HPDE6-E6E7 (cell line): Measurements from ENCODE around the gene SOCS1.

Source experiments
- DNase-seq: peaks from one replicate; pipeline ENCODE4 v3.0.0; 2011; ENCODE audit warnings: missing footprints; ENCODE audit errors: extremely low spot score

The SOCS1 gene

DNA sequence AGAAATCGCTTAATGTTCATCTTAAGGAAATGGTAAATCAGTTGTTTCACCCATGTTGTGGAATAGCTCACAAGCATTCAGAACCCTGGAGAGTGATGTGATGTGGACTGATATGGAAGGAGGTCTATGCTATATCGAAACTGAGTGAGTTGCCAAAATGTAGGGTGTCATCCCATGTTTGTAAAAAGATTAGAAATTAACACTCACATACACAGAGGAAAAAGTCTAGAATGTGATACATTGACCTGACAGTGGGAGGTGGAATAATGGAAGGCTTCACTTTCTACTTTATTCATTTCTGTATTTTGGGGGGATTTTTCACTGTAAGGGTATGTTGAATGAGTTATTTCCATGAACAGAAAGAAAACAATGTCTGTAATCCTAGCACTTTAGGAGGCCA is 29.8 kb upstream of the SOCS1 start:
- no peak for DNase-seq

DNA sequence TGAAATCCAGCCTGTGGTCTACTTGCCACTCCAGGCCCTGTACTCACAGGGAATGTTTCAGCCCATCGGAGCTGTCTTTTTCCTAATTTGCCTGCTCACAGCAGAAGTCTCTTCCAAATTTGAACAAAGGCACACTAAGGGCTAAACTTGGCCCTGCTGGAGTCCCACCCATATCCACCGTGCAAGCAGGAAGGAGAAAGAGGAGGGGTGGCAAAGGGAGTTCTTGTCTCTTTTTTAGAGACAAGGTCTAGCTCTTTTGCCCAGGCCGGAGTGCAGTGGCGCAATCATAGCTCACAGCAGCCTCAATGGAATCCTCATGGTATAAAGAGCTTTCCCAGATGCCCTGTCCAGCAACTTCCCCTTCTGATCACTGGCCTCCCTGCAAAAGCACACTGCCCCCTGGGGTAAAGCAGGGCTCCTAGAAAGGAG is 27.8 kb upstream of the SOCS1 start:
- no peak for DNase-seq

- no peak for DNase-seq
These were observed 24.9 kb upstream of the SOCS1 start, which contains the start of gene PRM1 for GRCh38 chr16:11280616-11281522. PRM1 (minus strand) TSS chr16:11281330; CDS start chr16:11281238, 92 bp downstream.

GRCh38 chr16:11278681-11279628 is 23.0 kb upstream of the SOCS1 start:
- DNase-seq = no peak

DNA sequence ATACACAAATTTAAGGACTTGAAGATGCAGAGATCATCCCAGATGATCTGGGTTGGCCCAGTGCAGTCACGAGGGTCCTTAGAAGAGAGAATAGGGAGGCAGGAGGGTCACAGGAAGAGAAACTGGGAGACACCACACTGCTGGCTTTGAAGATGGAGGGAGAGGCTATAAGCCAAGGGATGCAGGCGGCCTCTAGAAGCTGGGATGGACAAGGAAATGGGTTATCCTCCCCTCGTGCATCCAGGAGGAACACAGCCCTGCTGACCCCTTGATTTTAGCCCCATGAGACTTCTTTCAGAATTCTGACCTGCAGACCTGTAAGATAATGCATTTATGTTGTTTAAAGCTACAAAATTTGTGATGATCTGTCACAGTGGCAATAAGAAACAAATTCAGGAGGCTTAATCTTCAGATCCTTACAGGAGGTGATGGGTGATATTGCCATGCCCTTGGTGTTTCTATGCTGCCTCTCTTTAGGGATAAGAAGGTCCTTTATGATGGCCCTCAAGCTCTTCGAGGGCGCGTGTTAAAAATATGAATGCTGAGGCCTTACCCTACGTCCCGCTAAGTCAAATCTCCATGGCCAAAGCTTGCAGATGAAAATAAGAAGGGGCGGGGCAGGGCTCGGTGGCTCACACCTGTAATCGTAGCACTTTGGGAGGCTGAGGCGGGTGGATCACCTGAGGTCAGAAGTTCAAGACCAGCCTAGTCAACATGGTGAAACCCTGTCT is 21.8 kb upstream of the SOCS1 start:
- no peak for DNase-seq

- no peak for DNase-seq
These were observed 21.0 kb upstream of the SOCS1 start for GRCh38 chr16:11276896-11277593.

GRCh38 chr16:11276143-11276895 is 20.3 kb upstream of the SOCS1 start, which contains the start of gene PRM2:
PRM2 (minus strand) TSS chr16:11276480; CDS start chr16:11276370, 110 bp downstream.
- no peak for DNase-seq

GRCh38 chr16:11274964-11275363 is 19.0 kb upstream of the SOCS1 start:
- no peak for DNase-seq

DNA sequence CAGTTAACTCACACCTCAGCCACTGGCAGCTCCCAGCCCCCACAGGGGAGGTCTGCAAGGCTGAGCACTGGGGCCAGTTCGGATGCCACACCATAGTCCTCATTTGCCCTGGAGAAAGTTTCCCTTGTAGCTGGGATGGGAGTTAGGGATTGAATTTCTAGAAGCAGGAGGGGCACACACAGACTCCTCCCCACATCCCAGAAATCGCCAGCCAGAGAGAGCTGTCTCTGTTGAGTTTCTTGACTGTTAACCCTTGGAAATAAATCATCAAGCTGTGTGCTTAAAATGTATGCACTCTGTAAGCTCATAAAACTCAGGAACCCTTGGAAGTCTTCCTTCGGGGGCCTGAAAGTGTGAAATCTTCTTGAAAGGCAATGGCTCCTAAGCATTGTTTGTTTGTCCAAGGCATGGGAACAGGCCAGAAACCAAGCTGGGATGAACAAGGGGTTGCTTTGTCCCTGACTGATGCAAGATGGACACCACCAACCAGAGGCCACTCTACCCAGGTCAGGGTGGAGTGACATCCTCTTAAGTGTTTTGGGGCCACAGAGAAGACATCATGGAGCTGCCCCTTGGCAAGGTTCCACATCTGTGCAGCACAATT is 17.8 kb upstream of the SOCS1 start:
- no peak for DNase-seq

DNA sequence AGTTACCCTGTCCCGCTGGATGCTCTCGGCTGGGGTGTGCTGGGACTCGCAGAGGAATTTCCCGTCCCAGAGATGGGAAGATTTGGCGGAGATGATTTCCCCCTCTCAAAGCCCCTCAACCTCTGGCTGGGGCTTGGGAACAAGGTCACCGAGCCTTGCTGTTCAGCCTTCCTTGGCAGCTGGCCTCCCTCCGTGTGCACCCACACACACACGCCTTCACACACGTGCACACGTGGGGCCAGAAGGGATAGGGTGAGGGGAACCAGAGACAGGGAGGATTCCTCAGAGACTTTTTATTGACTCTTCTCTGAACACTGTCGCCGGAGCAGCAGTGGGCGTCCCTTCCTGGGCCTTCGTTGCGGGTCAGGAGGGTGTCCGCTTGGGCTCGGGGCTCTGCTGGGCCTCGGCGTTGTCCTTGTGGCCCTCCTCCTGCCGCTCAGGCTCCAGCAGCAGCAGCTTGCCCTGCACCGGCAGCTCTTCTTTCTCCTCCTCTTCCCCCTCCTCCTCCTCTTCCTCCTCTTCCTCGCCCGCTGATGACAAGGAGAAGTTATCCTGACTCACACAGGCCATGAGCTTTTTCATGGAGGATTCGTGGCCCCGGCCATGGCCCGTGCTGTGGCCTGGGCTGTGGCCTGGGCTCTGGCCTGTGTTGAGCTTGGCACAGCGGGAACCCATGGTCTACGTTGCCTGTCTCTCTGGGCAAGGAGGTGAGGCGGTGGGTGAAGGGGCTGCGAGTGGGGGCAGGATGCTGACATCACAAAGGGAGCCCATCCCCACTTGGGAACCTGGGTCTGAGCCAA is 17.1 kb upstream of the SOCS1 start, which contains the start of gene PRM3:
TSS of gene PRM3 (minus strand) at position 709 of the 800 bp plus-strand sequence. CDS start at position 675, 34 bp downstream.
- DNase-seq = no peak

DNA sequence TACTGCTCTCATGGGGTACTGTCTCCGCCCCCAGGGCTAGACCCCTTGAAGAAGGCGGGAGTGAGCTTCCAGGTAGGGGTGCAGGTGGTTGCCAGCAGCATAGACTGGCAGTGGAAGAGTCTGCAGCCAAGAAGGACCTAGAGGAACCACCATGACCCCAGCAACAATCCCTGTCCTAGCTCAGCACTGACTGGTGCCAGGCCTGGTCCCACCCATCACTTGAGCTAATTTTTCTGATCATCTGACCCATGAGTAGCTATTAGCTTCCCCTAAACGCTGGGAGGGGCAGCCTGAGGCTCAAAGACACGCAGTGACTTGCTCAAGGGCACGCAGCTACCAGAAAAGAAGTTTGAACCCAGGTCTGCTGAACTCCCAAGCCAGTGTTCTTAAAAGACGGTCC is 16.5 kb upstream of the SOCS1 start:
- DNase-seq = no peak

- DNase-seq = no peak
These were observed 15.6 kb upstream of the SOCS1 start for GRCh38 chr16:11271610-11272009.

GRCh38 chr16:11270602-11271162 is 14.7 kb upstream of the SOCS1 start:
- DNase-seq = no peak

DNA sequence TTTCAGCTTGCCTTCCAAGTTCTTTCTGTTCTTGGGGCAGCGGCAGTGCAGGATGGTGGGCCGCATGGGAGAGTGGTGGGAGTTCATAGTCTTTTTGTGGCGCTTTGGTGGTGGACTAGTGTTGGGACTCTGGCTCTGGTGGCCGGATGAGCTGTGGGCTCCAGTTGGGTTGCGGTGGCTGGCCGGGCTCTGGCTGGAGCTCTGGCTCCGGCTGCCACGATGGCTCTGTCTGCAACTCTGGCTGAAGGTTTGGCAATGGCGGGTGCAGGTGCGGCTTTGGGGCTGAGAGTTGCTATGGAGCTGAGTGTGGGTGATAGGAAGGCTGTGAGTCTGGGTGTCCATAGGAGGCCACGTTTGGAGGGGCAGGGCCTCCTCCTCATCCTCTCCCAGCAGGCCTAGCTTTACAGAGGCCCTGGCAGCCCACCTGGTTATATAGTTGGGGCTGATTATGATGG is 12.9 kb upstream of the SOCS1 start, which contains the start of gene TNP2:
TSS of gene TNP2 (minus strand) at position 405 of the 455 bp plus-strand sequence. CDS start at position 342, 63 bp downstream.
- DNase-seq = no peak

DNA sequence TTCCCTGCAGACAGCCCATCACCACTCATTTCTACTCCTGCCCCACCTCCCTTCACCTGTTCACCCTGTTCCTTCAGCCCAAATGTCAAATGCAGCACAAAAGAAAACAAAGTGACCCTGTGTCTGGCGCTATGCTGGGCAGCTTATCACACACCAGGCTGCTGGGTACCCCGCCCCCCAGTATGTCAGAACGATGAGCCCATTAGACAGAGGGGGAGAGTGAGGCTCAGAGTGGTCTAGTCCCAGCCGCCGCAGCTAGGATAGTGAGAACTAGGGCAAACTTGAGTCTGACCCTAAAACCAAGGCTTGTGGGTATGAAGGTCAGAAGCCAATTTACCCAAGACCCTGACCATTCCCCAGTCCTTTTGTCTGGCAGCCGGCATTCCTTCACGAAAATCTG is 9.1 kb upstream of the SOCS1 start:
- DNase-seq = no peak

DNA sequence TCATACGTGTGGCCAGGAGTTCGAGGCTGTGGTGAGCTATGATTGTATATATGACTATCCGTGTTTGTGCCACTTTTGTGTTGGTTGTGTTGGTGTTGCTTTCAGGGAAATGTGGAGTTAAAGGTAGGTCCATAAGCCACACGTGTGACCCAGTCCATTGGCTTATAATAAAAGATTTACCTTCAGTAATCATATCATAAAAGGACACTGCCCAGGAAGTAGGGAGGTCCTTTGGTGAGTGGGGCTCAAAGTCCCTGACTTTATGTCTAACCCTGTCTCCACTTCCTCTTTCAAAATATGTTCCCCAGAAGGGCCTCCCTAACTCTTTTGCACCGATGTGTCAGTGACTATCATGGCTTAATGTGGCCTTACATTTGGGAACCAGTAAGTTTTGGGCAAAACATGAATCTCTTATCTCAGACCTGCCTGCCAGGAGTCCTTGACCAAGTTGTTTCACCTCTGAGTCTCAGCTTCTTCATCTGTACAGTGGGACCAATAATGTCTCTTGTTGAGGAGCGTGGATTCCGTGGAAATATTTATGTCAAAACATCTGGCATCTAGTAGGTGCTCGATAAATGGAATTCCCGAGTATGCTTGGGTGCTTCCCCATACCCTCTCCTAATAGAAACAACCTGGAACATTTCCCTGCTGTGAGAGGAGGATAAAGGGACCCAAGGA is 8.3 kb upstream of the SOCS1 start:
- DNase-seq = no peak

DNA sequence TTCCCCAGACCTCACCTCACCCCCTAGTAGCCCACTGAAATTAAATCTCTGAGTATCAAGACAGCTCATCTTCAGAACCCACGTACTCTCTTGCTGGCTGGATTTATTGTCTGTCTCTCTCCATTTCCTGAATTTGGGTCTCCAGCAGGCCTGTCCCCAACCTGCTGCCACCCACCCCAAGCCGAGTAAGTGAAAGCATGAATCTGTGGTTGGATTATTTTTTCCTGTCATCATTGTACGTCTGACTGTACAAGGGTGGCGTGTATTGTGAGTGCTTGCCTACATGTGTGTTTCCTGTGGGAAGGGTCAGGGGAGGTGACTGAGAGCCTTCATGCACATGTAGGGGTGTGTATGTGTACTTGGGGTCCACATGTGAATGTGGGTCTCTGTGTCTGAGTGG is 7.7 kb upstream of the SOCS1 start:
- no peak for DNase-seq

DNA sequence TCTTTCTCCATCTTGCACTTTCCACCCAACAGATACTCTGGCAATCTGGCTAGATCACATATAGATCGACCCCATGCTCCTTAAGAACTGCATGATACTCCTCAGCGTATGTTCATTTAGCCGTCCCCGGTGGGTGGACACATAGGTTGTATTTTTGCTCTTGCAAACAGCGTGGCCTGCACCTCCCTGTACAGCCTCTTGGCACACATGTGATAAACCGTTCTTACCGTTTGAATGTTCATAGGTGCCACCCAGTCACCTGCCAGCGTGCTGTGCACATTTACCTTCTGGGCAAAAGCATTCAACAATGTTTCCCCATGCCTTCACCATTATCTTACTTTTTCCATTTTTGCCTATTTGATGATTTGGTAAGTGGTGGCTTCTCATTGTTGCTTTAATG is 6.9 kb upstream of the SOCS1 start:
- DNase-seq = no peak
